KMS-11 (cell line): Measurements from ENCODE around the gene GABRR2.
A peak's percentile ranks its signal among the peaks of the same experiment; 100 is the strongest.

ENCODE experiments used
- H2AFZ ChIP-seq: fragments of 200-600 bp; sonication (generic); 2 replicates; pipeline ENCODE4 v1.6.1; 2016; ENCODE audit warnings: antibody characterized with exemption, mixed run types, low read depth
- H3K27ac ChIP-seq: fragments of 200-600 bp; sonication (generic); 2 replicates; pipeline ENCODE4 v1.6.1; 2016; ENCODE audit warnings: mild to moderate bottlenecking, mixed run types
- H3K27me3 ChIP-seq: fragments of 200-600 bp; sonication (generic); 2 replicates; pipeline ENCODE4 v1.6.1; 2017; ENCODE audit warnings: mild to moderate bottlenecking, low read depth, mixed run types, moderate library complexity; ENCODE audit not compliant: insufficient read depth
- H3K36me3 ChIP-seq: fragments of 200-600 bp; sonication (generic); 2 replicates; pipeline ENCODE4 v1.6.1; 2017; ENCODE audit warnings: mild to moderate bottlenecking, mixed run types; ENCODE audit not compliant: insufficient read depth
- H3K4me1 ChIP-seq: fragments of 200-600 bp; sonication (generic); 2 replicates; pipeline ENCODE4 v1.6.1; 2016; ENCODE audit warnings: mild to moderate bottlenecking, low read depth, mixed run types; ENCODE audit not compliant: poor library complexity, severe bottlenecking
- H3K4me2 ChIP-seq: fragments of 200-600 bp; sonication (generic); 2 replicates; pipeline ENCODE4 v1.7.0; 2016; ENCODE audit warnings: mild to moderate bottlenecking, mixed run types
- H3K4me3 ChIP-seq: fragments of 200-600 bp; sonication (generic); IDR thresholded peaks from 2 replicates; pipeline ENCODE4 v1.6.1; 2017; ENCODE audit warnings: low read depth, low read length, mixed read lengths; ENCODE audit not compliant: insufficient read depth
- H3K79me2 ChIP-seq: fragments of 200-600 bp; sonication (generic); 2 replicates; pipeline ENCODE4 v1.6.1; 2016; ENCODE audit warnings: low read depth, mixed run types; ENCODE audit not compliant: insufficient read depth
- H3K9ac ChIP-seq: fragments of 200-600 bp; sonication (generic); 2 replicates; pipeline ENCODE4 v1.6.1; 2016; ENCODE audit warnings: mild to moderate bottlenecking, mixed run types
- H4K20me1 ChIP-seq: fragments of 200-600 bp; sonication (generic); 2 replicates; pipeline ENCODE4 v1.6.1; 2016; ENCODE audit warnings: mild to moderate bottlenecking, mixed run types; ENCODE audit not compliant: insufficient read depth
- TF ChIP-seq, protein P1 (sequence below): fragments of 200-600 bp; sonication (generic); conservative IDR thresholded peaks from 2 replicates; pipeline ENCODE4 v1.6.1; 2017; ENCODE audit warnings: low read depth, mild to moderate bottlenecking, antibody characterized with exemption, low read length, moderate library complexity, mixed read lengths

GABRR2 gene

GRCh38 chr6:89250239-89250638, 64.9 kb downstream of the GABRR2 start:
- no peaks in the 10 kb centered on the region for H3K36me3 ChIP-seq
- peaks cover 4% of the 10 kb centered on the region for H3K4me1 ChIP-seq
- H3K4me2 ChIP-seq = no peak overlapping the region
- H4K20me1 ChIP-seq = no peaks in the 10 kb centered on the region
- no peak overlapping the region for H2AFZ ChIP-seq
- no peak overlapping the region for H3K9ac ChIP-seq
- H3K79me2 ChIP-seq = no peaks in the 10 kb centered on the region
- H3K27ac ChIP-seq = no peak overlapping the region
- H3K27me3 ChIP-seq = no peaks in the 10 kb centered on the region
- TF ChIP-seq, protein P1, sequence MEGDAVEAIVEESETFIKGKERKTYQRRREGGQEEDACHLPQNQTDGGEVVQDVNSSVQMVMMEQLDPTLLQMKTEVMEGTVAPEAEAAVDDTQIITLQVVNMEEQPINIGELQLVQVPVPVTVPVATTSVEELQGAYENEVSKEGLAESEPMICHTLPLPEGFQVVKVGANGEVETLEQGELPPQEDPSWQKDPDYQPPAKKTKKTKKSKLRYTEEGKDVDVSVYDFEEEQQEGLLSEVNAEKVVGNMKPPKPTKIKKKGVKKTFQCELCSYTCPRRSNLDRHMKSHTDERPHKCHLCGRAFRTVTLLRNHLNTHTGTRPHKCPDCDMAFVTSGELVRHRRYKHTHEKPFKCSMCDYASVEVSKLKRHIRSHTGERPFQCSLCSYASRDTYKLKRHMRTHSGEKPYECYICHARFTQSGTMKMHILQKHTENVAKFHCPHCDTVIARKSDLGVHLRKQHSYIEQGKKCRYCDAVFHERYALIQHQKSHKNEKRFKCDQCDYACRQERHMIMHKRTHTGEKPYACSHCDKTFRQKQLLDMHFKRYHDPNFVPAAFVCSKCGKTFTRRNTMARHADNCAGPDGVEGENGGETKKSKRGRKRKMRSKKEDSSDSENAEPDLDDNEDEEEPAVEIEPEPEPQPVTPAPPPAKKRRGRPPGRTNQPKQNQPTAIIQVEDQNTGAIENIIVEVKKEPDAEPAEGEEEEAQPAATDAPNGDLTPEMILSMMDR = no peak
- no peak overlapping the region for H3K4me3 ChIP-seq

GRCh38 chr6:89244241-89244985, 70.7 kb downstream of the GABRR2 start:
- Histone ChIP-seq H3K27me3 (no peaks in the 10 kb centered on the region), H3K36me3 (no peaks in the 10 kb centered on the region), H3K4me1 (peaks cover 39% of the 10 kb centered on the region), H3K4me2 (peak overlapping the region; percentile 29), H3K4me3 (no peak overlapping the region), H3K27ac (peak overlapping the region; percentile 20; the same call in 1 of the 2 replicates), H3K9ac (no peak overlapping the region), H2AFZ (peak overlapping the region; percentile 31), H4K20me1 (no peaks in the 10 kb centered on the region), H3K79me2 (no peaks in the 10 kb centered on the region)
- TF ChIP-seq, protein P1 = no peak

- no peaks in the 10 kb centered on the region for H4K20me1 ChIP-seq
- H3K4me1 ChIP-seq = peaks cover 39% of the 10 kb centered on the region
- H3K9ac ChIP-seq = no peak overlapping the region
- H3K27me3 ChIP-seq = no peaks in the 10 kb centered on the region
- TF ChIP-seq, protein P1 = no peak
- no peak overlapping the region for H2AFZ ChIP-seq
- no peaks in the 10 kb centered on the region for H3K36me3 ChIP-seq
- H3K27ac ChIP-seq = no peak overlapping the region
- no peak overlapping the region for H3K4me2 ChIP-seq
- no peak overlapping the region for H3K4me3 ChIP-seq
- no peaks in the 10 kb centered on the region for H3K79me2 ChIP-seq
Measured at GRCh38 chr6:89243331-89243629, 71.8 kb downstream of the GABRR2 start.

GRCh38 chr6:89242574-89243330, 72.3 kb downstream of the GABRR2 start:
- Histone ChIP-seq H3K9ac (no peak overlapping the region), H3K79me2 (no peaks in the 10 kb centered on the region), H3K4me1 (peaks cover 39% of the 10 kb centered on the region), H3K27me3 (no peaks in the 10 kb centered on the region), H2AFZ (peak overlapping the region; percentile 38; the same call in 1 of the 2 replicates), H3K36me3 (no peaks in the 10 kb centered on the region), H3K4me3 (no peak overlapping the region), H3K27ac (no peak overlapping the region), H4K20me1 (no peaks in the 10 kb centered on the region), H3K4me2 (no peak overlapping the region)
- TF ChIP-seq, protein P1 = no peak; the same call in 1 of the 2 replicates
